Stimulated activated CD8-positive, alpha-beta memory T cell treated with anti-CD3 and anti-CD28 coated beads, Interleukin-15, amount 100 ng/mL, for 24 hours (primary cell): ENCODE data around the gene IKBKG.
"Not testable (repeated sequence)": the region's sequence is repeated elsewhere in the genome, so short reads cannot be mapped to it uniquely, and the experiment has no call there.

Source experiments
- DNase-seq: peaks from one replicate; pipeline ENCODE4 v3.0.0-alpha.2; 2020; ENCODE audit warnings: low read depth

The IKBKG gene

DNA sequence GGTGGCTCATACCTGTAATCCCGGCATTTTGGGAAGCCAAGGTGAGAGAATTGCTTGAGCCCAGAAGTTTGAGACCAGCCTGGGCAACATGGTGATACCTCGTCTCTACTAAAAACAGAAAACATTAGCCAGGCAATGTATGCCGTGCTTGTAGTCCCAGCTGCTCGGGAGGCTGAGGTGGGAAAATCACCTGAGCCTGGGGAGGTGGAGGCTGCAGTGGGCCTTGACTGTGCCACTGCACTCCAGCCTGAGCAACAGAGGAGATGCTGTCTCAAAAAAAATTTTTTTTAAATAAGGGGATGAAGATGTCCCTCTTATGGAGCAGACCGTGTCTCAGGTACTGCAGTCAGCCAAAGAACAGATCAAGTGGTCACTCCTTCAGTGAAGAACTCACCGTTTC lies 58.1 kb downstream of the IKBKG start:
- DNase-seq: no peak

GRCh38 chrX:154607370-154607769 lies 60.0 kb downstream of the IKBKG start:
- no peak for DNase-seq

DNA sequence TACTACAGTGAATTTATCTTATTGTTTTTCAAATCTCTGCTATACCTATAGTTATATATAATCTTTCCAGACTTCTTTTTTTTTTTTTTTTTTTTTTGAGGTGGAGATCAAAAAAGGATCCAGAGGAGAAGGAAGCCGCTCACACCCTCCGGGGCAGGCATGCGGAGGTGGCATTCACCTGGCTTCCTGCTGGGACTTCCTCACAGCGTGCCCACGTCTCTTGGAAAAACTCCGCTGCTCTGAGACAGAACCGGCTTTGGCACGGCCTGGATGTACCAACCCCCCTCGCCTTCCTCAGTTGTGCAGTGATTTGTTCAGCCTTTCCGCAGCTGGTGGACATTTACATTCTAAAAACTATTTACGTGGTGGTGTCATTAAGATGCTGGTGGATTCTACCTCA lies 60.6 kb downstream of the IKBKG start:
- not testable (repeated sequence) for DNase-seq

DNA sequence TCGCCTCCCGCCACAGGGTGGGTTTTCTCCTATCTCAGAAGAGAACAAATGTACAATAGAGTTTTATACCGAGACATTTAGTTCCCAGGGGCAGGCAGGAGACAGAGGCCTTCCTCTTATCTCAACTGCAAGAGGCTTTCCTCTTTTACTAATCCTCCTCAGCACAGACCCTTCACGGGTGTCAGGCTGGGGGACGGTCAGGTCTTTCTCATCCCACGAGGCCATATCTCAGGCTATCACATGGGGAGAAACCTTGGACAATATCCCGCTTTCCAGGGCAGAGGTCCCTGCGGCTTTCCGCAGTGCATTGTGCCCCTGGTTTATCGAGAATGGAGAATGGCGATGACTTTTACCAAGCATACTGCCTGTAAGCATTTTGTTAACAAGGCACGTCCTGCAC lies 61.4 kb downstream of the IKBKG start:
- not testable (repeated sequence) for DNase-seq

DNA sequence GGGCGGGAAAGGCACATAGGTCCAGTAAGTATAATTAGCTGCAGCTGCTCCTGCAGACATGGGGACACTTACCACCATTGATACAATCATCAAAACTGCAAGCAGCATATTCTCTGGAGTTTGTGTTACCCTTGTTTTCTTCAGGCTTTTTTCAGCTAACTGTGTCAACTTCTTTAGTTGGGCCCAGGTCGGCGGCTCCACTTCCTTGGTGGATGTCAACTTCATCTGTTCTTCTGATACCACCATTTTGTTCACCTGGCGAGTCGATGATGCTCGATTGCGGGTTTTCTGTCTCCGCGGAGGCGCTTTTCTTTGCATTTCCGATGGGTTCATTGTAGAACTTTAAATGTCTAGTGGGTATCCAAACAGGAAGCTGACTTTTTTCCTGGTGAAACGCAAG lies 63.7 kb downstream of the IKBKG start:
- DNase-seq: not testable (repeated sequence)

GRCh38 chrX:154613586-154613985 lies 66.2 kb downstream of the IKBKG start:
- not testable (repeated sequence) for DNase-seq
